ENCODE data around the gene KLHDC9.
"Not testable (repeated sequence)": the region's sequence is repeated elsewhere in the genome, so short reads cannot be mapped to it uniquely, and the experiment has no call there.

The KLHDC9 gene

GRCh38 chr1:161099090-161099802 is 1.1 kb downstream of the KLHDC9 start:
- DNase-seq, result no peak

- DNase-seq, result no peak
Observed at GRCh38 chr1:161100556-161100955, 2.4 kb downstream of the KLHDC9 start.

GRCh38 chr1:161106431-161106830 is 8.3 kb downstream of the KLHDC9 start:
- DNase-seq, result no peak

- no peak for DNase-seq
Observed at GRCh38 chr1:161111117-161111516, 13.0 kb downstream of the KLHDC9 start.

GRCh38 chr1:161111527-161111926 is 13.4 kb downstream of the KLHDC9 start:
- DNase-seq, result no peak

- no peak for DNase-seq
Observed at GRCh38 chr1:161113915-161114314, 15.8 kb downstream of the KLHDC9 start.

- no peak for DNase-seq
Observed at GRCh38 chr1:161114556-161114955, 16.4 kb downstream of the KLHDC9 start.

GRCh38 chr1:161115132-161115711 is 17.1 kb downstream of the KLHDC9 start:
- DNase-seq, result no peak

- DNase-seq, result not testable (repeated sequence)
Observed at GRCh38 chr1:161115961-161116360, 17.8 kb downstream of the KLHDC9 start.

GRCh38 chr1:161117759-161118581 is 19.8 kb downstream of the KLHDC9 start, which contains the start of the genes NIT1 and PFDN2:
Gene NIT1, plus strand, starts transcription at chr1:161118105. Its CDS starts 72 bp downstream, at chr1:161118177.
Gene PFDN2, minus strand, starts transcription at chr1:161118037. Its CDS starts 11 bp downstream, at chr1:161118026.
- peak; percentile 87 for DNase-seq

- DNase-seq, result peak; percentile 80
Observed at GRCh38 chr1:161119092-161119903, 21.1 kb downstream of the KLHDC9 start.

GRCh38 chr1:161121042-161121650 is 23.0 kb downstream of the KLHDC9 start:
- DNase-seq, result no peak

- DNase-seq, result no peak
Observed at GRCh38 chr1:161121834-161122233, 23.7 kb downstream of the KLHDC9 start.

GRCh38 chr1:161122967-161123366 is 24.8 kb downstream of the KLHDC9 start:
- no peak for DNase-seq

- DNase-seq, result no peak
Observed at GRCh38 chr1:161127649-161128048, 29.5 kb downstream of the KLHDC9 start.

GRCh38 chr1:161128591-161129420 is 30.6 kb downstream of the KLHDC9 start:
- DNase-seq, result no peak

GRCh38 chr1:161130266-161130665 is 32.1 kb downstream of the KLHDC9 start:
- no peak for DNase-seq

GRCh38 chr1:161131523-161132409 is 33.6 kb downstream of the KLHDC9 start:
- DNase-seq, result peak; percentile 36

GRCh38 chr1:161132410-161133219 is 34.5 kb downstream of the KLHDC9 start, which contains the start of gene DEDD:
Gene DEDD, minus strand, starts transcription at chr1:161132667. Its CDS starts 8,205 bp downstream, at chr1:161124462.
- peak; percentile 96 for DNase-seq

Data from CD4-positive, alpha-beta T cell treated with Interleukin-12 subunit alpha and Interleukin-12 subunit beta, for 1 hour (primary cell).